IMR-90 (cell line): ENCODE data around the gene MAMDC4. TPM values are rescaled to one million over a fixed set of nuclear protein-coding genes. Genes with fewer than 3 reads are reported as not detected.

Source experiments
- ATAC-seq: fragments of 200-7000 bp; cut with Tn5 transposase; 2 replicates; pipeline ENCODE4 v1.9.1; 2020; ENCODE audit warnings: low read depth, mild to moderate bottlenecking, moderate library complexity
- BruUV-seq: library from RNA; stranded (reverse); fragments of 400-500 nt; replicated peaks from 2 replicates; lab custom pipeline; 2021; lab: Mats Ljungman, UMichigan
- CTCF ChIA-PET: fragments of 300-600 bp; formaldehyde crosslinking; extraction: SDS; loops from one replicate; lab custom pipeline; 2021; ENCODE audit warnings: antibody characterized with exemption; lab: Yijun Ruan, JAX
- POLR2A ChIA-PET: fragments of 300-600 bp; sonication (Branson Sonifier 250); formaldehyde crosslinking; loops from one replicate; lab custom pipeline; 2022; ENCODE audit warnings: antibody characterized with exemption; ENCODE audit not compliant: unreplicated experiment; lab: Charles Lee
- DNase-seq: peaks from one replicate; pipeline ENCODE4 v3.0.0; 2013
- H2AFZ ChIP-seq: replicated peaks from 2 replicates; pipeline ENCODE3; 2013; ENCODE audit warnings: low read length, mild to moderate bottlenecking; ENCODE audit not compliant: poor library complexity
- H2AK5ac ChIP-seq: 2 replicates; pipeline ENCODE4 v1.6.1; 2013; ENCODE audit warnings: low read depth, low read length, inconsistent platforms
- H2AK9ac ChIP-seq: replicated peaks from 2 replicates; pipeline ENCODE3; 2013; ENCODE audit warnings: mild to moderate bottlenecking, low read depth, low read length, moderate library complexity; ENCODE audit not compliant: poor library complexity
- H2BK120ac ChIP-seq: 2 replicates; pipeline ENCODE4 v1.6.1; 2013; ENCODE audit warnings: low read depth, low read length, inconsistent platforms
- H2BK15ac ChIP-seq: 3 replicates; pipeline ENCODE4 v1.6.1; 2013; ENCODE audit warnings: low read depth, low read length, inconsistent platforms
- H2BK20ac ChIP-seq: 2 replicates; pipeline ENCODE4 v1.6.1; 2013; ENCODE audit warnings: low read depth, mild to moderate bottlenecking, inconsistent platforms, low read length, moderate library complexity
- H2BK5ac ChIP-seq: 2 replicates; pipeline ENCODE4 v1.6.1; 2013; ENCODE audit warnings: mild to moderate bottlenecking, low read depth, low read length, inconsistent platforms; ENCODE audit not compliant: poor library complexity, severe bottlenecking
- H3K14ac ChIP-seq: replicated peaks from 2 replicates; pipeline ENCODE4 v1.6.1; 2013; ENCODE audit warnings: low read depth, low read length, inconsistent platforms
- H3K18ac ChIP-seq: 2 replicates; pipeline ENCODE4 v1.6.1; 2013; ENCODE audit warnings: low read depth, low read length, control low read depth
- H3K23ac ChIP-seq: 2 replicates; pipeline ENCODE4 v1.6.1; 2013; ENCODE audit warnings: low read depth, low read length, inconsistent platforms
- H3K27ac ChIP-seq: 2 replicates; pipeline ENCODE4 v1.5.1; 2013; ENCODE audit warnings: mild to moderate bottlenecking, control low read depth, low read length; ENCODE audit not compliant: insufficient read depth
- H3K27me3 ChIP-seq: 2 replicates; pipeline ENCODE4 v1.6.1; 2013; ENCODE audit warnings: low read length; ENCODE audit not compliant: control insufficient read depth, insufficient read depth
- H3K36me3 ChIP-seq: 2 replicates; pipeline ENCODE4 v1.6.1; 2013; ENCODE audit warnings: low read length, mixed read lengths; ENCODE audit not compliant: control insufficient read depth, insufficient read depth
- H3K4ac ChIP-seq: 2 replicates; pipeline ENCODE4 v1.6.1; 2013; ENCODE audit warnings: low read depth, low read length, inconsistent platforms
- H3K4me1 ChIP-seq: 2 replicates; pipeline ENCODE4 v1.6.1; 2013; ENCODE audit warnings: low read length, mixed read lengths; ENCODE audit not compliant: control insufficient read depth, insufficient read depth
- H3K4me2 ChIP-seq: 2 replicates; pipeline ENCODE4 v1.6.1; 2013; ENCODE audit warnings: low read depth, mild to moderate bottlenecking, control low read depth, low read length, moderate library complexity
- H3K4me3 ChIP-seq: 2 replicates; pipeline ENCODE4 v1.5.1; 2013; ENCODE audit warnings: low read depth, mild to moderate bottlenecking, control low read depth, low read length, moderate library complexity; ENCODE audit not compliant: insufficient read depth
- H3K56ac ChIP-seq: 2 replicates; pipeline ENCODE4 v1.6.1; 2013; ENCODE audit warnings: low read length, inconsistent platforms; ENCODE audit not compliant: insufficient read depth; ENCODE audit errors: extremely low read depth
- H3K79me1 ChIP-seq, 2 experiments: 2 replicates each; pipeline ENCODE4 v1.6.1; 2013; ENCODE audit warnings: low read length in 2 of 2, inconsistent platforms in 1 of 2, low read depth in 1 of 2
- H3K9ac ChIP-seq: 2 replicates; pipeline ENCODE4 v1.6.1; 2013; ENCODE audit warnings: low read depth, low read length, control low read depth
- H3K9me1 ChIP-seq: 2 replicates; pipeline ENCODE4 v1.6.1; 2013; ENCODE audit warnings: low read length, inconsistent platforms; ENCODE audit not compliant: insufficient read depth
- H3K9me3 ChIP-seq: 2 replicates; pipeline ENCODE4 v1.6.1; 2013; ENCODE audit warnings: low read length; ENCODE audit not compliant: control insufficient read depth, insufficient read depth
- H4K20me1 ChIP-seq: 2 replicates; pipeline ENCODE4 v1.6.1; 2013; ENCODE audit warnings: low read length, inconsistent platforms; ENCODE audit not compliant: insufficient read depth
- H4K5ac ChIP-seq: 2 replicates; pipeline ENCODE4 v1.6.1; 2013; ENCODE audit warnings: mild to moderate bottlenecking, low read depth, low read length, control low read depth
- H4K8ac ChIP-seq, 2 experiments: 2 replicates each; pipeline ENCODE4 v1.6.1; 2013; ENCODE audit warnings: low read depth in 2 of 2, low read length in 2 of 2, control low read depth in 1 of 2, inconsistent platforms in 1 of 2
- H4K91ac ChIP-seq: 2 replicates; pipeline ENCODE4 v1.6.1; 2013; ENCODE audit warnings: low read depth, low read length, inconsistent platforms; ENCODE audit not compliant: insufficient read depth
- CEBPB ChIP-seq: IDR thresholded peaks from 2 replicates; pipeline ENCODE4 v1.6.1; 2012; ENCODE audit warnings: low read depth, low read length, improper control_type of control experiment
- CHD1 ChIP-seq: IDR thresholded peaks from 2 replicates; pipeline ENCODE4 v1.6.1; 2012; ENCODE audit warnings: low read depth, low read length, improper control_type of control experiment
- FOS ChIP-seq: fragments of 150-350 bp; IDR thresholded peaks from 2 replicates; pipeline ENCODE4 v1.6.1; 2016; ENCODE audit warnings: low read depth, low read length
- MXI1 ChIP-seq: IDR thresholded peaks from 2 replicates; pipeline ENCODE4 v1.6.1; 2012; ENCODE audit warnings: low read depth, mild to moderate bottlenecking, low read length, moderate library complexity, borderline replicate concordance
- POLR2A ChIP-seq: IDR thresholded peaks from 2 replicates; pipeline ENCODE4 v1.6.1; 2012; ENCODE audit warnings: mild to moderate bottlenecking, low read depth, low read length
- RAD21 ChIP-seq: IDR thresholded peaks from 2 replicates; pipeline ENCODE4 v1.6.1; 2012; ENCODE audit warnings: low read length, improper control_type of control experiment
- USF2 ChIP-seq: fragments of 150-350 bp; IDR thresholded peaks from 2 replicates; pipeline ENCODE4 v1.6.1; 2017; ENCODE audit warnings: mild to moderate bottlenecking, antibody characterized with exemption, low read length, low read depth
- WGBS, 2 experiments: methylation state at CpG; one replicate each; pipeline versions ENCODE4 v1.1.5 to v1.1.7; 2013; ENCODE audit warnings: missing lambda C conversion rate in 2 of 2; ENCODE audit not compliant: insufficient read length in 1 of 2; ENCODE audit errors: extremely low coverage in 2 of 2; 5-methylcytosine and 5-hydroxymethylcytosine counted together
- dilution Hi-C: fragments of 300-500 bp; cut with HindIII; formaldehyde crosslinking; loops from one replicate; pipeline ENCODE4 v1.14.3; 2018; ENCODE audit warnings: low sequenced_read_pairs; ENCODE audit not compliant: unreplicated experiment
- in situ Hi-C: fragments of 300-500 bp; cut with MboI; formaldehyde crosslinking; loops from 3 replicates; pipeline ENCODE4 v1.14.3; 2019; ENCODE audit warnings: low sequenced_read_pairs, inconsistent platforms, mixed read lengths
- intact Hi-C: fragments of 100-400 bp; cut with micrococcal nuclease; formaldehyde crosslinking; loops from 2 replicates; pipeline ENCODE4 v1.10.0; 2022
- polyA plus RNA-seq, 3 experiments: library from polyadenylated mRNA; depleted of rRNA; stranded (reverse); fragments of >200 nt; gene quantifications; 2 replicates each; pipeline ENCODE4 v1.2.3, GENCODE V29; 2012; ENCODE audit warnings: low replicate concordance in 1 of 3
- total RNA-seq: library from RNA; depleted of rRNA; stranded (reverse); fragments of >200 nt; gene quantifications from 2 replicates; pipeline ENCODE4 v1.2.3, GENCODE V29; 2012

Gene MAMDC4
- total and polyA plus RNA-seq, 2 of the 4 experiments (the other 2 are of a cell fraction): 0.18 to 3.5 TPM

- Histone ChIP-seq H3K14ac (no peak overlapping the region), H3K4me3 (no peak overlapping the region), H3K9me1 (peaks cover 14% of the 10 kb centered on the region; the same call in 1 of the 2 replicates), H3K9me3 (no peaks in the 10 kb centered on the region), H2BK20ac (no peak overlapping the region), H3K4ac (no peak overlapping the region), H3K9ac (no peak overlapping the region), H3K27ac (no peak overlapping the region), H4K5ac (no peak overlapping the region), H3K27me3 (no peaks in the 10 kb centered on the region), H2BK120ac (no peak overlapping the region), H3K36me3 (0 out of 2 replicates have a peak, but pooled peaks cover 8% of the 10 kb centered on the region), H3K79me1 (peaks cover 18 to 73% of the 10 kb centered on the region in 2 experiments), H3K56ac (no peak overlapping the region), H2BK5ac (no peak overlapping the region), H3K4me1 (peaks cover 3% of the 10 kb centered on the region), H4K20me1 (peaks cover 19% of the 10 kb centered on the region), H2BK15ac (no peak overlapping the region), H2AK9ac (no peak overlapping the region), H2AK5ac (no peak overlapping the region), H3K4me2 (no peak overlapping the region), H4K91ac (no peak overlapping the region), H2AFZ (no peak overlapping the region), H3K23ac (no peak overlapping the region), H4K8ac (no peak overlapping the region), H3K18ac (no peak overlapping the region)
- TF ChIP-seq USF2 (no peak), POLR2A (no peak), FOS (no peak), MXI1 (no peak), CHD1 (no peak), CEBPB (no peak), RAD21 (no peak)
- in situ Hi-C loops (no loop called here), dilution Hi-C loops (no loop called here), intact Hi-C loops (no loop called here)
- ChIA-PET POLR2A (no interaction called here), CTCF (no interaction called here)
- DNase-seq: no peak
- 100% methylated on average over 6 of the region's 13 CpGs; no CpG with 5 or more reads in 1 of the 2 experiments for WGBS, 2 experiments
- no TSS peak for BruUV-seq
- no peak for ATAC-seq
Observed at GRCh38 chr9:136890661-136891060, 38.5 kb downstream of the MAMDC4 start.
